Gastrocnemius medialis (tissue), 4 donors: Measurements from ENCODE around the gene ASTN2. TPM values are rescaled to one million over a fixed set of nuclear protein-coding genes. Genes with fewer than 3 reads are reported as not detected.

ENCODE experiments used
- ATAC-seq, 2 donors: fragments of 150-250 bp; one replicate each; pipeline ENCODE4 v1.9.1; 2016
- DNase-seq, 2 donors: peaks; one replicate each; pipeline ENCODE4 v3.0.0-alpha.2; 2019
- H3K27ac ChIP-seq, 4 donors: fragments of 200-600 bp; sonication (generic); 1 replicate in 1 of 4; 2 replicates in 3 of 4; pipeline ENCODE4 v1.5.1; 2016 to 2018; ENCODE audit warnings: mild to moderate bottlenecking in 2 of 4, moderate library complexity in 1 of 4
- H3K27me3 ChIP-seq, 3 donors: fragments of 200-600 bp; sonication (generic) in 2 of 3; 1 replicate in 1 of 3; 2 replicates in 2 of 3; pipeline versions ENCODE4 v1.5.1 to v1.6.0; 2016 to 2019; ENCODE audit warnings: mild to moderate bottlenecking in 1 of 3, moderate library complexity in 1 of 3
- H3K36me3 ChIP-seq, 2 donors: fragments of 200-600 bp; sonication (generic) in 1 of 2; one replicate each; pipeline ENCODE4 v1.5.1; 2017 to 2018
- H3K4me1 ChIP-seq, 2 donors: fragments of 200-600 bp; sonication (generic) in 1 of 2; one replicate each; pipeline ENCODE4 v1.5.1; 2016 to 2017; ENCODE audit warnings: mild to moderate bottlenecking in 2 of 2
- H3K4me3 ChIP-seq, 4 donors: fragments of 200-600 bp; sonication (generic) in 3 of 4; 1 replicate in 1 of 4; 2 replicates in 3 of 4; pipeline ENCODE4 v1.5.1; 2016 to 2019; ENCODE audit warnings: mild to moderate bottlenecking in 2 of 4
- H3K9me3 ChIP-seq, 3 donors: fragments of 200-600 bp; sonication (generic) in 2 of 3; 1 replicate in 1 of 3; 2 replicates in 2 of 3; pipeline ENCODE4 v1.5.1; 2016 to 2019
- CTCF ChIP-seq, 5 experiments: fragments of 450-650 bp in 3 of 5; fragments of 200-600 bp in 2 of 5; sonication (generic) in 2 of 5; IDR thresholded peaks in 4 of 5; conservative IDR thresholded peaks in 1 of 5; 1 replicate in 4 of 5; 2 replicates in 1 of 5; pipeline ENCODE4 v1.5.1; 2016 to 2019; ENCODE audit warnings: antibody characterized with exemption in 5 of 5, mild to moderate bottlenecking in 3 of 5, moderate library complexity in 3 of 5
- POLR2A ChIP-seq, 2 donors: fragments of 450-650 bp; IDR thresholded peaks; one replicate each; pipeline ENCODE4 v1.6.1; 2017; ENCODE audit warnings: antibody characterized with exemption in 2 of 2, mild to moderate bottlenecking in 2 of 2, moderate library complexity in 2 of 2
- in situ Hi-C, 4 donors: fragments of 200-750 bp; cut with MboI; loops; one replicate each; pipeline versions ENCODE4 v1.15.0 to v1.8.0; 2017; ENCODE audit warnings: low sequenced_read_pairs in 4 of 4
- intact Hi-C: fragments of 100-400 bp; cut with DNase I; formaldehyde crosslinking; loops from one replicate; pipeline ENCODE4 v1.15.1; 2023; ENCODE audit warnings: low total_unique reads
- total RNA-seq, 4 donors: library from RNA; depleted of rRNA; stranded (reverse); fragments of >200 nt; gene quantifications; one replicate each; pipeline versions ENCODE4 v1.1.0 to v1.2.3, GENCODE V29; 2016

ASTN2 gene
- total RNA-seq, 4 donors from 2014 or later, result 2.5 to 4.6 (median 3.7) TPM

DNA sequence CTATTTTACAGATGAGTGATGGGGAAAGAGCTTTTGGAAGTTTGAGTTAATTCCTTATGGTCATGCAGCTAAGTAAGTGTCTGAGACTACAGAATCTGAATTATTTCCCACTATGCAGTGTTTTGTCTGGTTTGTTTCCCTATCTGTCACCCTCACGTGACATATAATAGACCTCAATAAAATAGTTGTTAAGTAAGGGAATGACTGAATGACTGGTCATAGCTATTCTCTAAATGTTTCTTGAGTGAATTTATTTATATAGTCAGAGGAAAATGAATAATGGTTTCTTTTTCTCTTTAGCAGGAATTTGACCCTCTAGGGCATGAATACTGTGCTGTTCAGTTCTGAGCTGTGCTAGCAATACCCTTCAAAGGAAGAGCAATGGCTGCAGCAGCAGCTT, 717.5 kb downstream of the ASTN2 start:
- Histone ChIP-seq H3K27me3 (no peaks in the 10 kb centered on the region), H3K4me1 (peaks cover 43 to 65% of the 10 kb centered on the region in 2 donors), H3K9me3 (no peaks in the 10 kb centered on the region), H3K4me3 (no peak overlapping the region), H3K36me3 (peaks cover 0 to 28% of the 10 kb centered on the region in 2 donors), H3K27ac (no peak overlapping the region)
- TF ChIP-seq POLR2A (IDR thresholded peaks at IDR 0.05), result no peak
- no peak for TF ChIP-seq CTCF (IDR thresholded peaks at IDR 0.05 in 4 of 5, conservative IDR thresholded peaks at IDR 0.05 in 1 of 5)
- DNase-seq (no peak), ATAC-seq (no peak)
- intact Hi-C loops (no loop called here), in situ Hi-C loops (no loop called here)

- intact Hi-C loops, result no loop called here
- Histone ChIP-seq H3K4me1 (peaks cover 30 to 60% of the 10 kb centered on the region in 2 donors), H3K27me3 (no peaks in the 10 kb centered on the region), H3K27ac (no peak overlapping the region), H3K9me3 (no peaks in the 10 kb centered on the region), H3K4me3 (no peak overlapping the region), H3K36me3 (peaks cover 0 to 28% of the 10 kb centered on the region in 2 donors)
- TF ChIP-seq CTCF (IDR thresholded peaks at IDR 0.05 in 4 of 5, conservative IDR thresholded peaks at IDR 0.05 in 1 of 5) (no peak), POLR2A (IDR thresholded peaks at IDR 0.05) (no peak)
- DNase-seq, result no peak
- in situ Hi-C loops, result no loop called here
- ATAC-seq, result no peak
These were observed 719.4 kb downstream of the ASTN2 start for GRCh38 chr9:116695438-116695837.

GRCh38 chr9:116694785-116695291, 720.0 kb downstream of the ASTN2 start:
- H3K9me3 ChIP-seq, result no peaks in the 10 kb centered on the region
- ATAC-seq, result no peak
- H3K36me3 ChIP-seq, result peaks cover 0 to 25% of the 10 kb centered on the region in 2 donors
- H3K27ac ChIP-seq, result peak overlapping the region; percentile 18 to 77 (median 60)
- no peak overlapping the region for H3K4me3 ChIP-seq
- no peaks in the 10 kb centered on the region for H3K27me3 ChIP-seq
- H3K4me1 ChIP-seq, result peaks cover 28 to 60% of the 10 kb centered on the region in 2 donors
- DNase-seq, result no peak
- intact Hi-C loops (no loop called here), in situ Hi-C loops (no loop called here)
- TF ChIP-seq POLR2A (IDR thresholded peaks at IDR 0.05) (no peak), CTCF (IDR thresholded peaks at IDR 0.05 in 4 of 5, conservative IDR thresholded peaks at IDR 0.05 in 1 of 5) (no peak)

DNA sequence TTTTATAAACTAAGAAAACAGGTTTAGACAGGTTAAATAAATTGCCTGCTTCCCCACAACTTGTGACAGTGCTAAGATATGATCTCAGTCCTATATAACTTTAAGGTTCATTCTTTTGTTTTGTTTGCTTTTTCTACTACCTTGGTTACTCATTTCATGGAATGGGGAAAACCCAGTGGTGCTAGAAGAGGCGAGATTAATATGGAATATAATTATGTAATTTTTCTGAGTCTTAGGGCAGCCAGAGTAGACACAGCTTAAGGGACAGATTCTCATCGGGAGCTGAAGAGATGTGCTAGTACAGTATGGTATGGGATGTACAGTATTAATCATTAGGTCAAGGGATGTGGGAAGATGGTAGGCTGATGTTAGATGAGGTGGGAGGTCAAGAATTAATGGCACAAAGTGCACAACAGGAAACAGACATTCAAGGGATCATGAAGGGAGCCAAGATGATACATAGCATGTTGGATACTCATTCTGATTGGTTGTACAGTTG, 721.6 kb downstream of the ASTN2 start:
- peaks cover 0 to 9% of the 10 kb centered on the region in 2 donors for H3K36me3 ChIP-seq
- no peak overlapping the region for H3K4me3 ChIP-seq
- DNase-seq (no peak), ATAC-seq (no peak)
- no peaks in the 10 kb centered on the region for H3K9me3 ChIP-seq
- H3K27ac ChIP-seq, result peak overlapping the region; percentile 26 to 77 (median 60)
- H3K27me3 ChIP-seq, result no peaks in the 10 kb centered on the region
- TF ChIP-seq CTCF (IDR thresholded peaks at IDR 0.05 in 4 of 5, conservative IDR thresholded peaks at IDR 0.05 in 1 of 5) (no peak), POLR2A (IDR thresholded peaks at IDR 0.05) (no peak)
- intact Hi-C loops, result no loop called here
- in situ Hi-C loops, result no loop called here
- peaks cover 42 to 71% of the 10 kb centered on the region in 2 donors for H3K4me1 ChIP-seq

DNA sequence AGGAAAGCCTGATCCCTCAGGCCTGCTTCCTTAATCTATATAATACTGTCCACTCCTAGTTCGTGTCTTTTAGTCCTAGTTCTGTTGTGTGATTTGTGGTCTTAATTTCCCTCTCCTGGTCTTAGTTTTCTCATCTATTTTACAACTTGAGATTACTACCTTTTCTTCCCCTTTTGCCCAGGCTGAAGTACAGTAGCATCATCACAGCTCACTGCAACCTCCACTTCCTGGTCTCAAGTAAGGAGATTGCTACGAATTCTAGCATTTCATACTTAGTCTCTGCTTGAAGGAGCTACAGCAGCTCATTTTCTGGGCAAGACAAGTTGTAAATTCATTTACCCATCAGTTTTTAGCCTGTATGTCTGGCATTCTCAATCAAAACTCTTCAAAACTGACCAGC, 722.2 kb downstream of the ASTN2 start:
- Histone ChIP-seq H3K4me3 (no peak overlapping the region), H3K4me1 (peaks cover 48 to 76% of the 10 kb centered on the region in 2 donors), H3K27me3 (no peaks in the 10 kb centered on the region), H3K27ac (peak overlapping the region in 3 of 4 donors; percentile 53 to 77 (median 67)), H3K9me3 (no peaks in the 10 kb centered on the region), H3K36me3 (peaks cover 0 to 2% of the 10 kb centered on the region in 2 donors)
- ATAC-seq (no peak), DNase-seq (no peak)
- intact Hi-C loops, result no loop called here
- TF ChIP-seq POLR2A (IDR thresholded peaks at IDR 0.05) (no peak), CTCF (IDR thresholded peaks at IDR 0.05 in 4 of 5, conservative IDR thresholded peaks at IDR 0.05 in 1 of 5) (no peak)
- in situ Hi-C loops, result no loop called here
